DMS153 treated with DMSO at 0.1 percent for 48 hours (cell line): ENCODE measurements around the gene MAP3K6.

Experiments used
- DNase-seq: peaks from one replicate; lab custom pipeline; 2025; ENCODE audit not compliant: unreplicated experiment; lab: John Stamatoyannopoulos, UW

MAP3K6 gene

GRCh38 chr1:27341525-27342252, 25.1 kb downstream of the MAP3K6 start, which contains the start of gene SYTL1:
Gene SYTL1 (plus strand): TSS chr1:27342022. CDS start chr1:27345335, 3,313 bp downstream.
- DNase-seq, result peak; percentile 62

DNA sequence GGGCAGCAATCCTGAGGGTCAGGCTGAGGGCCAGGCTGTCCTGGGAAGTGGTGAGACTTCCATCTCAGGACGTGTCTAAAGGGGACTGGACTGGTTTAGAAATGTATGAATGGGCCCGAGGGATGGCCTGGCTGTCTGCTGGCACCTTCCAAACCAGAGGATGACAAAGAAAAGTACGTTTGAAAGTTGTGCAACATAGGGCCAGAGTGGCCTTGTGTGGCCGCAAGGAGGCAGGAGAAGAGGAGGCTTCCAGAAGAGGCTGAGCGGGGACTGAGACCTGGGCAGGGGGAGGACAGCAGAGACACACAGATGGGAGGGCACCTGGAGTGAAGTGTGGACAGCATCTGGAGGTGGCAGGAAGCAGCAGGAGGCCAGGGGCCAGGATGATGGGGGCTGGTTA, 27.5 kb downstream of the MAP3K6 start:
- no peak for DNase-seq

- DNase-seq, result no peak
Observed at GRCh38 chr1:27338751-27339150, 28.0 kb downstream of the MAP3K6 start.

DNA sequence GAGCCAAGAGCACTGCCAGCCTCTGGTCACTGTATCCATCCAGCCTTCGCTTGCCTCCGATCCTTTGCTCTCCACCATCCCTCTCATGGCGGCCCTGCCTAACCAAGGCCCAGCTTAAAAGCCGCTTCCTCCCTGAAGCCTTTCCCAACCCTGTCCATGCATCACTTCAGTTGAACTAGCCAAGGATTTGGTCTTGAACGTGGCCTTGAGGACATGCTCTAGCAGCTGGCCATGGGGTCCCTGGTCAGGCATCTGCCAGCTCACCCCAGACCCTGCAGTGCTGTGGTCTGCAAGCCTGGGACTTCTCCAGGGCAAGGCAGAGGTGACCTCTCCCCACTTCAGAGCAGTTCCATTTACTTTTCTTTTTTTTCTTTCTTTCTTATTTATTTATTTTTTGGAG, 30.0 kb downstream of the MAP3K6 start:
- DNase-seq, result no peak

DNA sequence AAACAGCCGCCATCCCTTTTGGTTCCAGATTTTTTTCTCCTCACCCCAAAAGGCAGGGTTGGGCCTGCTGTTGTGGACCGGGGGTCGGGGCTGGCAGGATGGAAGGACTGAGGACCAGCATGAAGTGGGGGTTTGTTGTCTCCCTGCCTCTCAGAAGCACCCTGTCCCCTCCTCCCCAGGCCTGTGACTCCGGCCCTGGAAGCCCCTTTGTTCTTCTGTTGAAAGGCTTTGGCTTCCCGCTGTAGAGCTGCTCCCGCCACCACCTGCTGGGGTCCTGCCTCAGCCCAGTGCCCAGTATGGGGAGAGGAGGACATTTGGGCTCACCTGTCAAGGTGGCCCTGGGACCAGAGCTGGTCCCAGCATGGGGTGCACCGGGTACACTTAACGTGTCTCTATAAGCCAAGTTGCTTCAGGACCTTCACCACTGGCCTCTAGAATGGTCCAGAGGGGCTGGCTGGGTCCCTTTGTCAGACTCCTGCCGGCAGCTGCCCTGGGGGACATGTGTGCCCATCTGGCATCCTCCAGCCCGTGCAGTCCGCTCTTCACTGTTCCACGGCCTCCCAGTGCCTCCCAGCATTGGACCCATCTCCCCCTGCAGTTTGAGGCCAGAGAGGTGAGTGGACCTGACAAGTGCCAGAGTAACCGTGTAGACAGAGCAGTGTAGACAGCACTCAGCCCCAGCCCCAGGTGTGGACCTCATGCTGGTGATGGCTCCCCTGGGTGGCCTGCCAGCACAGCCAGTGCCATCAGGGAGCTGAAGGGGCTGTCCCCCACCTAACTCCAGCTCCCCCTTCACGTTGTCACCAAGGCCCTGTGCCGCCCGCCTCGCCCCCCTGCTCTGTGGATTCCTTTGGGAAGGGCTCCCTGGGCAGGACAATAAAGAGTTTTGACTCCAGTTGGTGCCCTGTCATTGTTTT, 31.0 kb downstream of the MAP3K6 start:
- DNase-seq, result no peak

- DNase-seq, result no peak
Observed at GRCh38 chr1:27333717-27334279, 33.0 kb downstream of the MAP3K6 start.

- DNase-seq, result peak; percentile 30
Observed at GRCh38 chr1:27332536-27333281, 34.1 kb downstream of the MAP3K6 start.

DNA sequence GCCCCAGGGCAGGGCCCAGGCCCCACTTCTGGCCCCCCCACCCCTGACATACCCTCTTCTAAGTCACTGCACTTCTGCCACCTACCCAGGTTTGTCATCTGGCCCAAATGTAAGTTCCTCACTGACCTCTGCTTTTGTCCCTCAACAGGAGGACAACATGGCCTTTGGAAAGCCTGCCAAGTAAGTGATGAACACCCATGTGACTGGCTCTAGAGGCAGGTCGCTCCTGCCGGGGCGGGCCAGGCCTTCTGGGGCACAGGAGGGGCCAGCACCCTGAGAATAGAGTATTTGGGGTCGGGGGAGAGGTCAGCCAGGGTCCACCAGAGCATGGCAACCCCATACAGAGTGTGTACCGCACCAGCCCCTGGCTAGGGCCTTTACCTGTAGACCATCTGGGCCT, 34.8 kb downstream of the MAP3K6 start:
- DNase-seq, result no peak

- no peak for DNase-seq
Observed at GRCh38 chr1:27331426-27331825, 35.3 kb downstream of the MAP3K6 start.

DNA sequence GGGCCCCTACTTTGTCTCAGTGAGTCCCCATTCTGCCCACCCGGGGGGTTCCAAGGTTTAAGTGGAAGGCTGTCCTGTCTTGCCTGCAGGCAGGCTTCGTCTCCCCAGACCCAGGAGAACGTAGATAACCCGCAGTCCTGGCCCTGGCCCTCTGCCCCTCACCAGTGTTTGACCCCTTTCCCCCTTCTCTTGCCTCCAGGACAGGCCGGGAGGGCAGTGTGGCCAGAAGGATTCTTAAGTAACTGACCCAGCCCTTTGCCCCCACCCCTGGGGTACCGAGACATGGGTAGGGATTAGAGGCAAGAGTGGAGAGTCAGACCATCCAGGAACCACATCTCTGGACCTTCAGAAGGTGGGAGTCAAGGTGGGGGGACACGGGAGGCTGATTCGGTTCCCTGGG, 36.0 kb downstream of the MAP3K6 start:
- no peak for DNase-seq

- DNase-seq, result no peak
Observed at GRCh38 chr1:27327964-27328363, 38.8 kb downstream of the MAP3K6 start.

GRCh38 chr1:27325286-27325685, 41.5 kb downstream of the MAP3K6 start:
- DNase-seq, result no peak

DNA sequence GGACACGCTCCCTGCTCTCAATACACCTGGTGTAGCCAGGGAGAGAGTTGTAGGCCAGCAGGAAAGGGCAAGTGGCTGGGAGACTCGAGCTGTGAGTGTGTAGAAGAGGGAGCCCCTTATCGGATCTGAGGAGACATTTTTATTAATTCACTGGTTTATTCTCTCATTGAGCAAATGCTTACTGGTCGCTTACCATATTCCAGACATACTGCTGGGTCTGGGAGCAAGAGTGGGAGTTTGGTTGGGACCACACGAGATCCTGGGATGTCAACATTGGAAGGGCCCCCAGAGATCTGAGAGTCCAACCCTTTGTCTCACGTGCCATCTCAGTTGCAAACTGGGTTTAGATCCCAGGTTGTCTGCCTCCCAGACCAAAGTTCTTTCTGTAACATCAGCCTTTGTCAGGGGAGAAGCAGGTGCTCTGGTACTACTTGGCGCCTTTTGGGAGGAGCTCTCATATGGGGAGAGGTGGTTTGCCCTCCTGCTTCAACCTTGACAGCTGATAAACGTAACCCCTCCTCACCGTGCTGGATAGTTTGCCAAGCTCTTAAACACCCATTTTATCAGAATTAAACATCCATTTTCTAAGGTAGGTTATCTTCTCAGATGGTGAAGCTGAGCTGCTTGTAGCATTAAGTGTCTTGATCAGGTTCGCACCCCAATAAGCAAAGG, 44.1 kb downstream of the MAP3K6 start:
- no peak for DNase-seq

GRCh38 chr1:27321813-27322568, 44.8 kb downstream of the MAP3K6 start, which contains the start of gene TMEM222:
Gene TMEM222 (plus strand): TSS chr1:27322163. CDS start chr1:27322198, 35 bp downstream.
- peak; percentile 99 for DNase-seq

DNA sequence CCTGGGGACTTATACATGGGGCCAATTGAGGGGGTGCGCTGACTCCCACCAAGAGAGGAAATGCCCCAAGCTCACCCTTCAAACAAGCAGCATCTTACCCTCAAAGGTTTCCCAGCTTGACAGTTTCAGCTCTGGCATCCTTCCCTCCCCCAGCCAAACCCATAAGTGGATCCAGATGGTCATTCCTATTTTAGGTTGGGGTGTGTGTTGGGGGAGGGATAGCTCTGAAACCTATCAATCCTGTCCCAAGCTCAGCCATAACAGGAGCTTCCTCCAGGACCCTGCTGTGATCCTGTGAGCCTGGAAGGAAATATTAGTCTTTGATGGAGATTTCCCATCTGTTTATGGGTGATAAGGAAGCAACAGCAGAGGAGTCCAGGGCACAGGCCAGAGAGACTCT, 48.2 kb downstream of the MAP3K6 start:
- no peak for DNase-seq

- no peak for DNase-seq
Observed at GRCh38 chr1:27318136-27318535, 48.6 kb downstream of the MAP3K6 start.

DNA sequence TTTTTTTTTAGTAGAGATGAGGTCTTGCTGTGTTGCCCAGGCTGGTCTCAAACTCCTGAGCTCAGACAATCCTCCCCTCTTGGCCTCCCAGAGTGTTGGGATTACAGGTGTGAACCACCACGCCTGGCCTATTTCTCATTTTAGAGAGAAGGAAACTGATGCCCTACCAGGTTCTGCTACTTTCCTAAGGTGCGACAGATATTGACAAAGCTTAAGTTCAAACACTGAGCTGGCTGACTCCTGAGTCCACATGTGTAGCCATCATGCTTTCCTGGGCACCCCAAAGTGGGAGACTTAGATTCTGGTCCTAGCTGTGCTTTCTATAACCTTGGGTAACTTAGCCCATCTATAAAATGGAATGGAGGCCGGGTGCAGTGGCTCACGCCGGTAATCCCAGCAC, 49.9 kb downstream of the MAP3K6 start:
- no peak for DNase-seq

GRCh38 chr1:27314737-27315136, 52.0 kb downstream of the MAP3K6 start:
- no peak for DNase-seq

DNA sequence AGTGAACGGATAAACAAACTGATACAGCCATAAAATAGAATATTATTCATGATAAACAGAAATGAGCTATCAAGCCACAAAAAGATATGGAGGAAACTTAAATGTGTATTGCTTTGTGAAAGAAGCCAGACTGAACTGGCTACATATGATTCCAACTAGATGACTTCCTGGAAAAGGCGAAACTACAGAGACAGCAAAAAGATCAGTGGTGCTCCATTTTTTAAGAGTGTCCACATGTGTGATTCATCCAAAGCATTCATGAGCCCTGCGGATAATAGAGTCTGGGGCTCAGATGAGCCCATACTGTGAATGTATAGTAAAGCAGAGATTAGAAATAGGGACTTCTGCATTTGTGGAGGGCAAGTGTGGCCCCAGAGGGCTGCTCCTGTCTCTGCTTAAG, 52.6 kb downstream of the MAP3K6 start:
- no peak for DNase-seq
